Adrenal gland (tissue), 5 donors: Measurements from ENCODE around the gene SIK2.

Experiments
- POLR2A ChIP-seq, 2 donors: fragments of 450-650 bp; IDR thresholded peaks; one replicate each; pipeline ENCODE4 v1.6.1; 2017; ENCODE audit warnings: antibody characterized with exemption in 2 of 2, mild to moderate bottlenecking in 2 of 2, moderate library complexity in 1 of 2
- TF ChIP-seq, protein P1 (sequence below), 6 experiments: fragments of 450-650 bp in 4 of 6; fragments of 200-600 bp in 2 of 6; sonication (generic) in 1 of 6; IDR thresholded peaks; 1 replicate in 5 of 6; 2 replicates in 1 of 6; pipeline versions ENCODE4 v1.5.1 to v1.8.0; 2016 to 2021; ENCODE audit warnings: antibody characterized with exemption in 6 of 6, mild to moderate bottlenecking in 2 of 6, moderate library complexity in 1 of 6
- donor health status: DM: no; HTN: no; CAD: no.

GRCh38 chr11:111759376-111759775 lies 157.1 kb downstream of the SIK2 start:
- TF ChIP-seq, protein P1, sequence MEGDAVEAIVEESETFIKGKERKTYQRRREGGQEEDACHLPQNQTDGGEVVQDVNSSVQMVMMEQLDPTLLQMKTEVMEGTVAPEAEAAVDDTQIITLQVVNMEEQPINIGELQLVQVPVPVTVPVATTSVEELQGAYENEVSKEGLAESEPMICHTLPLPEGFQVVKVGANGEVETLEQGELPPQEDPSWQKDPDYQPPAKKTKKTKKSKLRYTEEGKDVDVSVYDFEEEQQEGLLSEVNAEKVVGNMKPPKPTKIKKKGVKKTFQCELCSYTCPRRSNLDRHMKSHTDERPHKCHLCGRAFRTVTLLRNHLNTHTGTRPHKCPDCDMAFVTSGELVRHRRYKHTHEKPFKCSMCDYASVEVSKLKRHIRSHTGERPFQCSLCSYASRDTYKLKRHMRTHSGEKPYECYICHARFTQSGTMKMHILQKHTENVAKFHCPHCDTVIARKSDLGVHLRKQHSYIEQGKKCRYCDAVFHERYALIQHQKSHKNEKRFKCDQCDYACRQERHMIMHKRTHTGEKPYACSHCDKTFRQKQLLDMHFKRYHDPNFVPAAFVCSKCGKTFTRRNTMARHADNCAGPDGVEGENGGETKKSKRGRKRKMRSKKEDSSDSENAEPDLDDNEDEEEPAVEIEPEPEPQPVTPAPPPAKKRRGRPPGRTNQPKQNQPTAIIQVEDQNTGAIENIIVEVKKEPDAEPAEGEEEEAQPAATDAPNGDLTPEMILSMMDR (IDR thresholded peaks at IDR 0.05), result no peak
- TF ChIP-seq POLR2A (IDR thresholded peaks at IDR 0.05), result no peak
